Measurements from ENCODE around the gene AKAP8. TPM values are rescaled to one million over a fixed set of nuclear protein-coding genes. Genes with fewer than 3 reads are reported as not detected.

Gene AKAP8
- total and polyA plus RNA-seq, 9 of the 15 experiments (the other 6 are each of a cell fraction or from before 2014, with no cell fraction given), result 3.4 to 56.5 (median 15.0) TPM

DNA sequence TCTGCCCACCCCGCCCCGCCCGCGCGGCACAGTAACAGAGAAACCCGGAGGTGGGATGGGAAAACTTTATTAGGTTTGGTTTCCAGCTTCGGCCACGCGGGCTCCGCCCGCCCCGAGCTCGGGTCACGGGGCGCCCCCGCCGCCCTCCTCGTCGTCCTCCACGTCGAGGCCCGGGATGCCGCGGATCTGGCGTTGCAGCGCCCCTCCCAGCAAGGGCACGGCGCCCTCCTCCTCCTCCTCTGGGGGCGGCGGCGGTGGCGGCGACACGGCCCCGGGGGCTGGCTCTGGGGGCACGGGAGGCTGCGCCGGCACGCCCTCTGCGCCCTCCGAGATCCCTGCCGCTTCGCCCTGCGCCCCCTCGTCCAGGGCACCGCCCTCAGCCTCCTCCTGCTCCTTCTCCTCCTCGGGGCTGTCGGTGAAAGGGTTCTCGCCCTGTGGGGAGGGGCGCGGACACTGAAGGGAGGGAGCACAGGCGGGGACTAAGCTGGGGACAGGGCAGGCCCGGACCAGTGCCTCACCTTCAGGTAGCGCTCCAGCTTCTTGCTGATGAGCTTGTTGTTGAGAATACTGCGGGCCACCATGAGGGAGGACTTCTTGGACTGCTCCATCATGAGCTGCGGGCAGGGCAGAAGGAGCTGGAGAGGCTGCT lies 536 bp upstream of the AKAP8 start (continued):
- TF ChIP-seq, protein P1, sequence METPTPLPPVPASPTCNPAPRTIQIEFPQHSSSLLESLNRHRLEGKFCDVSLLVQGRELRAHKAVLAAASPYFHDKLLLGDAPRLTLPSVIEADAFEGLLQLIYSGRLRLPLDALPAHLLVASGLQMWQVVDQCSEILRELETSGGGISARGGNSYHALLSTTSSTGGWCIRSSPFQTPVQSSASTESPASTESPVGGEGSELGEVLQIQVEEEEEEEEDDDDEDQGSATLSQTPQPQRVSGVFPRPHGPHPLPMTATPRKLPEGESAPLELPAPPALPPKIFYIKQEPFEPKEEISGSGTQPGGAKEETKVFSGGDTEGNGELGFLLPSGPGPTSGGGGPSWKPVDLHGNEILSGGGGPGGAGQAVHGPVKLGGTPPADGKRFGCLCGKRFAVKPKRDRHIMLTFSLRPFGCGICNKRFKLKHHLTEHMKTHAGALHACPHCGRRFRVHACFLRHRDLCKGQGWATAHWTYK (CRISPR knock-in tag; IDR thresholded peaks at IDR 0.05), result 0 out of 2 replicates have a peak, but pooled peaks have one; percentile 54
- peak; percentile 17 for TF ChIP-seq CCNT2 (IDR thresholded peaks at IDR 0.05; ENCODE audit: borderline replicate concordance, extremely low read depth, insufficient read length, low read depth, low read length)
- TF ChIP-seq CBFB (CRISPR knock-in tag; IDR thresholded peaks at IDR 0.05), result no peak
- peak; percentile 70; the same call in 1 of the 2 replicates for TF ChIP-seq KDM2B (CRISPR knock-in tag; IDR thresholded peaks at IDR 0.05)
- TF ChIP-seq, protein P2, sequence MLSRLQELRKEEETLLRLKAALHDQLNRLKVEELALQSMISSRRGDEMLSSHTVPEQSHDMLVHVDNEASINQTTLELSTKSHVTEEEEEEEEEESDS (CRISPR knock-in tag; IDR thresholded peaks at IDR 0.05), result no peak
- TF ChIP-seq, protein P3, sequence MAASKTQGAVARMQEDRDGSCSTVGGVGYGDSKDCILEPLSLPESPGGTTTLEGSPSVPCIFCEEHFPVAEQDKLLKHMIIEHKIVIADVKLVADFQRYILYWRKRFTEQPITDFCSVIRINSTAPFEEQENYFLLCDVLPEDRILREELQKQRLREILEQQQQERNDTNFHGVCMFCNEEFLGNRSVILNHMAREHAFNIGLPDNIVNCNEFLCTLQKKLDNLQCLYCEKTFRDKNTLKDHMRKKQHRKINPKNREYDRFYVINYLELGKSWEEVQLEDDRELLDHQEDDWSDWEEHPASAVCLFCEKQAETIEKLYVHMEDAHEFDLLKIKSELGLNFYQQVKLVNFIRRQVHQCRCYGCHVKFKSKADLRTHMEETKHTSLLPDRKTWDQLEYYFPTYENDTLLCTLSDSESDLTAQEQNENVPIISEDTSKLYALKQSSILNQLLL (CRISPR knock-in tag; IDR thresholded peaks at IDR 0.05; ENCODE audit: borderline replicate concordance), result no peak
- TF ChIP-seq RAD51 (IDR thresholded peaks at IDR 0.05; ENCODE audit: borderline replicate concordance, low read depth), result no peak
- TF ChIP-seq, protein P4, sequence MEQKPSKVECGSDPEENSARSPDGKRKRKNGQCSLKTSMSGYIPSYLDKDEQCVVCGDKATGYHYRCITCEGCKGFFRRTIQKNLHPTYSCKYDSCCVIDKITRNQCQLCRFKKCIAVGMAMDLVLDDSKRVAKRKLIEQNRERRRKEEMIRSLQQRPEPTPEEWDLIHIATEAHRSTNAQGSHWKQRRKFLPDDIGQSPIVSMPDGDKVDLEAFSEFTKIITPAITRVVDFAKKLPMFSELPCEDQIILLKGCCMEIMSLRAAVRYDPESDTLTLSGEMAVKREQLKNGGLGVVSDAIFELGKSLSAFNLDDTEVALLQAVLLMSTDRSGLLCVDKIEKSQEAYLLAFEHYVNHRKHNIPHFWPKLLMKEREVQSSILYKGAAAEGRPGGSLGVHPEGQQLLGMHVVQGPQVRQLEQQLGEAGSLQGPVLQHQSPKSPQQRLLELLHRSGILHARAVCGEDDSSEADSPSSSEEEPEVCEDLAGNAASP (IDR thresholded peaks at IDR 0.05), result no peak
- peak; percentile 53; the same call in 1 of the 2 replicates for TF ChIP-seq KLF1 (tag; IDR thresholded peaks at IDR 0.05)
- TF ChIP-seq SAP30 (IDR thresholded peaks at IDR 0.05; ENCODE audit: borderline replicate concordance, insufficient read depth, low read depth, low read length, poor library complexity, severe bottlenecking), result peak; percentile 66
- no peak for TF ChIP-seq ZNF584 (CRISPR knock-in tag; IDR thresholded peaks at IDR 0.05; ENCODE audit: low read depth)
- TF ChIP-seq, protein P5, sequence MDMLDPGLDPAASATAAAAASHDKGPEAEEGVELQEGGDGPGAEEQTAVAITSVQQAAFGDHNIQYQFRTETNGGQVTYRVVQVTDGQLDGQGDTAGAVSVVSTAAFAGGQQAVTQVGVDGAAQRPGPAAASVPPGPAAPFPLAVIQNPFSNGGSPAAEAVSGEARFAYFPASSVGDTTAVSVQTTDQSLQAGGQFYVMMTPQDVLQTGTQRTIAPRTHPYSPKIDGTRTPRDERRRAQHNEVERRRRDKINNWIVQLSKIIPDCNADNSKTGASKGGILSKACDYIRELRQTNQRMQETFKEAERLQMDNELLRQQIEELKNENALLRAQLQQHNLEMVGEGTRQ (CRISPR knock-in tag; IDR thresholded peaks at IDR 0.05), result 0 out of 2 replicates have a peak, but pooled peaks have one; percentile 11
- TF ChIP-seq CTBP1 (IDR thresholded peaks at IDR 0.05; ENCODE audit: borderline replicate concordance), result peak; percentile 78
- TF ChIP-seq RHOXF2B (CRISPR knock-in tag; conservative IDR thresholded peaks at IDR 0.05), result 0 out of 2 replicates have a peak, but pooled peaks have one; percentile 51
- no peak for TF ChIP-seq DDX20 (tag; IDR thresholded peaks at IDR 0.05; ENCODE audit: low read depth)
- peak; percentile 75 for TF ChIP-seq KLF13 (tag; IDR thresholded peaks at IDR 0.05; ENCODE audit: borderline replicate concordance, low read depth)
- TF ChIP-seq, protein P6, sequence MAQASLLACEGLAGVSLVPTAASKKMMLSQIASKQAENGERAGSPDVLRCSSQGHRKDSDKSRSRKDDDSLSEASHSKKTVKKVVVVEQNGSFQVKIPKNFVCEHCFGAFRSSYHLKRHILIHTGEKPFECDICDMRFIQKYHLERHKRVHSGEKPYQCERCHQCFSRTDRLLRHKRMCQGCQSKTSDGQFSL (CRISPR knock-in tag; IDR thresholded peaks at IDR 0.05), result peak; percentile 67; the same call in 1 of the 2 replicates
- TF ChIP-seq, protein P6 (tag; IDR thresholded peaks at IDR 0.05), result no peak
- 0 out of 2 replicates have a peak, but pooled peaks have one; percentile 20 for TF ChIP-seq SOX6 (IDR thresholded peaks at IDR 0.05)
- TF ChIP-seq SIRT6 (IDR thresholded peaks at IDR 0.05; ENCODE audit: low read depth, low read length), result no peak
